GM03348 (cell line): Measurements from ENCODE around the gene RHOC.

ENCODE experiments used
- DNase-seq: peaks from one replicate; pipeline ENCODE4 v3.0.0; 2012; ENCODE audit warnings: low spot score

The RHOC gene

DNA sequence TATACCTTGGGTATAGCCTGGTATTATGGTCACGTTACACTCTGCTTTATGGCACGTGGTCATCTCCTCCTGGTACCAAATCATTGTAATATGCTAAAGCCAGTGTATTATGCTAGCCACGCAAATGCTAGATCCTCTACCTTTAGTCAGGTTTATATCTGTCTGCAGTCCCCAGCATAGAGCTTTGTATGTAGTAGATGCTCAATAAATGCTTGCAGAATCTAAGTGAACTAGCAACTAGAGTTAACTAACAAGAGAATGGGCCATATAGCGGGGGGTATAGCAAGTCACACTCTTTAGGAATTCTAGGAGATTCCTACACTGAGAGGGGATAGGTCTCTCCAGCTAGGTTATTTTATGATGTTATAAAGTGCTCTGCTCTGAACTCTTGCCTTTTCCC, 29.4 kb downstream of the RHOC start:
- no peak for DNase-seq

DNA sequence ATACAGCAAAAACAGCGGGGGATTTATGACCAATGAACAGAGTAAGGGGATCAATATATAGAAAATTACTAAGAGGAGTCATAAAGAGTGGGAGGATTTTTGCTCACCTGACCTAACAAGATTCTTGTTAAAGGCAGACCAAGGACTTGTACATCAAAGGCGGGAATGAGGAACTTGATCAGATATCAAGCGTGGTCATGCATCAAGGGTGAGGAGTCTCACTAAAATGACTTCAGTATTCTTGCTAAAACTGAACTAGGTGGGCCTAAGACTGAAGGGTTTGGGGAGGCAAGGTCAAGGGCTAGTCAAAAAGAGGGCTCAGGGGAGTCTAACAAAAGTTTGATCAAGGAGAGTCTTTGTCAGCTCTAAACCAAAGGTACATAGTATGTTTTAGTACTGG, 30.4 kb downstream of the RHOC start:
- no peak for DNase-seq

DNA sequence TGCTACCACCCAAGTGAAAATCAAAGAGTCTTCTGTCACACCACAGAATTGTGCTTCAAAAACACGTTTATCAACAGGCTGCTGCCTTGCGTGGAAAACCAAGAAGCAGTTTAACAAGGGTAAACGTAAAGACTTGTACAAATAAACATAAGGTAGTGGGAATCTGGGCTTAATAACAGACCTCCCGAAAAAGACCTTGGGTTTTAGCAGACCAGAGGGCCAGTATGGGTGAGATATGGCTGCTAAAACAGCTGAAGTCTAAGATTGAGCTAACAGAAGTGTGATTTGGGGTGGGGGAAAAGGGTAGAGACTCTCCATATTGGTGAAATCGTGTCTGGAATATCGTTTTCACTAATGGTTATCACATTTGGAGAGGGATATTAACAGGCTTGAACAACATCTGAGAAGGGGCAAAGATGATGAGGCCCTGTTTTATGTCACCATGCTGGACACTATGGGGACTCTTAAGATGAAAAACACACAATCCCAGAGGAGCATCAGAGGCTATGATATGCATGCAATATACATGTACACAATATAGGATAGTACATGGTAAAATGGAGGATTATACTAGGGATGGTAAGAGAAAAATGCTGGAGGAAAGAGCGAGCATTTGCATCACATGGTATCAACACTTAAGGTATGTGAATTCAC, 31.1 kb downstream of the RHOC start:
- no peak for DNase-seq

DNA sequence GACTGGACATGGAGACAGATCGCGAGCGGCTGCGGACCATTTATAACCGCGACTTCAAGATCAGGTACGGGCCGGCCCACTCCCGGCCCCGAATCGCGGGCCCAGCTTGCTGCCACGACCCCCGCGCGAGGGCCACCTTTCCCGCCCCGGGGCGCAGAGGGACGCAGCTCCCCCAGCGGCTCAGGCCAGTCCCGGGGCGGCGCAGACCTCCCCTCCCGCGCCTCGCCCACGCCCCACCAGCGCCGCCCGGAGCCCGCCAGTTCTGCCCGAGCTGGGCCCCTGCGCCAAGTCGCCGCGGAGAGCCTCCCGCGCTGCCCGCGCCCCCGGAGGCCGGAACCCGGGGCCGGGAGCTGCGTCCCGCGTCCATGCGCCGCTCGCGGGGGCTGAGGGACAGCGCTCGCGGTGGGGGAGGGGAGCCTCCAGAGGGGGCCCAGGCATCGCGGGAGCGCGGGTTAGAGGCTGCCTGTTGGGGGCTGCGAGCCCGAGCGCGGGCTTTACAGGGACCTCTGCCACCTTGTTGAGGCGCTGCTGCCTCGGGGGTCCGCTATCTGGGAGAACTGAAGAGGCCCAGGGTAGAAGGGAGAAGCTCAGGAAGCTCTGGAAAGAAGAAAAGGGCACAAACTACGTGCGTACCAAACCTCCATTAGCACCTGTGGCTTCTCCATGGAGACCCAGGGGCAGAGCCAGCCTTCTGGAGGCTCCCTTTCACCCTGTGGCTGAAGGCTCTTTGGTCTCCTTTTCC, 31.8 kb downstream of the RHOC start:
- peak; percentile 81 for DNase-seq

DNA sequence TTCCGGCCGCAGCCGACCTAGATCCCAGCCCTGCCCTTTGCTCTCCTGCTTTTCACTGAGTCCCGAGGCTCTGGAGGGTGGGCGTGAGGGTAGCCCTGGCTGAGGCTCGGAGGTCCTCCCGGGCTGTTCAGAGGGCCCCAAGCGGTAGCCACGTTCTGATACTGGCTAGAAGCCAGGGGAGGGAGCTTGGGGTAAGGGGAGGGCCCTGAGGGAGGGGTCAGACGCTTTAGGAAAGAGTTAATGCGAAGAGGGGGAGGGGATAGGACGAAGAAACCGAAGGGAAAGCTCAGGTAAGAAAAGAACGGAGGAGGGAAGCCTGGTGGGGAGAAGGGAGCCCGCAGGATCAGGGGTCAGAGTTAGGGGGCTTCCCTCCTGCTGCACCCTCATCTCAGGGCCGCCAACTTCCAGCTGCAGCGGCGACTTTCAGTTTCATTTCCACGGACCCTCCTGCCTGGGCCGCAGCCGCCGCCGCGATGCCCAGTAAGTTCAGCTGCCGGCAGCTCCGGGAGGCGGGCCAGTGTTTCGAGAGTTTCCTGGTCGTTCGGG, 32.4 kb downstream of the RHOC start, which contains the start of gene MOV10:
TSS of gene MOV10 (plus strand) at position 220 of the 546 bp plus-strand sequence. CDS start at position 474, 254 bp downstream.
- peak; percentile 79 for DNase-seq

DNA sequence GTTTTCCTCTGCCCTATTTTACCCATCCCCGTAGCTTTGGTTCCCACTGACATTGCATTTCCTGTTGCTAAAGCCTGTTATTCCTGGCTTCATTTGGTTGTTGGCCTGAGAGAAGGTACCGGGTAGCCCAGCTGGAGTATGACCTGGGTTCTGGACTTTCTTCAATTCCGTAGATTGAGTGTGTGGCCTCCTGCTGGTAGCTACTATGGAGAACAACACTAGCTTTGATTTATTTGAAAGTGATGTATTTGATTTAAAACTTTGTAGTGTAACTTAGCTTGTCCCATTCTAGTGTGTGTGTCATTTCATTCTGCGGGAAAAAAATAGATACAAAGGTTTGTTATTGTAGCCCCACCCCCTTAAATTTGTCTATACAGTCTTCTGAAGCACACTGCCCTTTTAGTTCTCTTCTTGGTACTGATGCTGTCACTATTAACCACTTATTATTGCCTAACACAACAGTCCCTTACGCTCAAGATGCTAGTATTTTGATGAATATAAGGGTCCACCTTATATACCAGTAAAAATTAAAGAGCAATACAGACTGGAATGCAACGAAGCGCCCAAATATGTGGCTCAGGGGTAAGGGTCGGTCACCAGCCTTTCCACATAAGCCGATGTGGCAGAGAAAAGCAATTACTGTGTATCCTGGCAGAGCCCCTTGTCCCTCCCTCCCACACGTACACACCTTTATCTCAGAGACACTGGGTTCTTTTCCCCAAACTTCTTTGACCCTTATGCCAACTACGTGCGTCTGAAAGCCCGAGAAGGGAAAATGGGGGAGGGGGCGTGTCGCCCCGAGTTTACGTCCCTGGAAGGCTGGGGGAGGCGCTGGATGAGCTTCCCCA, 33.1 kb downstream of the RHOC start:
- peak; percentile 58 for DNase-seq

DNA sequence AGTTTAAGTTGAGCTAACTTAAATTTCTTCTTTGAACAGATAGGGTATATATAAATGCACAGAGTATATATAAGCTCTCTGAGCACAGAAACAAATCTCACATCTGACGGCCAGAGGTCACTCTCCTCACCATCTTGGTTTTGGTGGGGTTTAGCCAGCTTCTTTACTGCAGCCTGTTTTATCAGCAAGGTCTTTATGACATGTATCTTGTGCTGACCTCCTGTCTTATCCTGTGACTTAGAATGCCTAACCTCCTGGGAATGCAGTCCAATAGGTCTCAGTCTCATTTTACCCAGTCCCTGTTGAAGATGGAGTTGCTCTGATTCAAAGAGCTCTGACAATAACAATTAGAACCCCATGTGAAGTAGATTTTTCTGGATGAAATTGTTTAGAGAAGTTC, 34.1 kb downstream of the RHOC start:
- DNase-seq = no peak

DNA sequence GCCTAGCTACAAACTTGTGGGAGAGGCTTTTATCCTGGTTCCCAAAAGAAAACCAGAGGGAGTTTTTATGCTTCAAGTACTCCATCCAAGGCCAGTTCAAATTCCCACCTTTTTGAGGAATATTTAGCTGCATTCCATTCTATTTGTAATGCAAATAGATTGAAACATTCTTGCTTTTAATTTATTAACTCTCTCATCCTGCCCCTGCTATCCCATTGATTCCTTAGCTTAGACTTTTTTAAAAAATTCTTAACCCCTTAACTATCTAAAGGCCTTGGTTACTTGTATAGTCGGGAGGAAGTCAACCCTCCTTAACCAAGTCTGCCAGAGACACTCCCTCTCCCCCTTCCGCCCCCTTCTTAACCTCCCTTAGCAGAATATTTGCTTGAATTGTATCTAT, 34.9 kb downstream of the RHOC start:
- DNase-seq = no peak

DNA sequence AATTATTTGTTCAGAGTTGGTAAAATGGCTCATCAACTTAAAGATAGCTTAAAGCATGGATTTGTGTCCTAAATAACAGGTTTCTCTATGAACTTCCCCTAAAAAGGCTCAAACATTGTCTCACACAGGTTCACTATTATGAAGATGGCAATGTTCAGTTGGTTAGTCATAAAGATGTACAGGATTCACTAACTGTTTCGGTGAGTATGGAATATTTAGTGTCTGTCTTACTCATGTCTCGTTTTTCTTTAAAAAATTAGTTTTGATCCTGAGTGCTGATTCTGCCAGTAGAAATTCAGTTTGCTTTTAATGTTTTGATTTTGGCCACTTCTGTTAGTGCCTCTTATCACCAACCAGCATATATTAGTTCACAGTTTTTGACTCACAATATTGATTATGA, 40.0 kb downstream of the RHOC start:
- DNase-seq = no peak

DNA sequence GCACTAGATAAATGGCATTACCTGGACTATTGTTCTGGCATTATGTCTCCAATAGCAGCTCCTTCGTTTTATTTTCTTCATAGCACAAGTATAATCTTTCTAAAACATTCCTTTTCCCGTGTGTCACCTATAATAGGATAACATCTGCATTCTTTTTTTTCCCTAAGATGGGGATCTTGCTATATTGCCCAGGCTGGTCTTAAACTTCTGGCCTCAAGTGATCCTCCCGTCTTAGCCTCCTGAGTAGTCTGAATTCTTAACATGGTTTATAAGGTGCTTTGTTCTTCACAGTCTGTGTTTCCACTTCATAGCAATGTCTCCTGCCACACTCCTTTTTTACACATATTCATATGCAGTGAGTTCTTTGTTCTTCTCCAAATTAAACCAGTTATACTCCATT, 41.1 kb downstream of the RHOC start:
- DNase-seq = no peak

DNA sequence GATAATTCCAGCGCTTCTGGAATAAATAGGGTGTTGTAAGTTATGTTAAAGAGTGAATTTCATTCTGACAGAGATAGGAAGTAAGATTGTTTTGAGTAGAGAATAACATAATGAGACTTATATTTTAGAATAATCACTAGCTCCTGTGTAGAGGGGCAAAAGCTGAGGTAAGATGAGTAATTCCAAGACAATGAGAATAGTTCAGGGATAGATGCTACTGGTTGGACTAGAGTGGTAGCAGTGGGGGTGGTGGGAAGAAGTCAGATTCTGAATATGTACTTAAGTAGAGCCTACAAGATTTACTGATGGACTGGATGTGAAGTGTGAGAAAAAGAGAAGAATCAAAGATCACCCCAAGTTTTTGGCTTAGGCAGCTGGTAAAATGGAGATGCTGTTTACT, 55.7 kb downstream of the RHOC start:
- DNase-seq = no peak
